Activated CD4-positive, alpha-beta T cell treated with anti-CD3 and anti-CD28 coated beads, Interleukin-2, amount 10 ng/mL, durations not matched to agents 7 days and 5 days (primary cell): ENCODE data around the gene ECHS1. TPM values are rescaled to one million over a fixed set of nuclear protein-coding genes. Genes with fewer than 3 reads are reported as not detected.
"Not testable (repeated sequence)": the region's sequence is repeated elsewhere in the genome, so short reads cannot be mapped to it uniquely, and the experiment has no call there.

Experiments
- CTCF ChIA-PET: fragments of 350-600 bp; sonication (Branson Sonifier 250); formaldehyde crosslinking; loops from one replicate; lab custom pipeline; 2021; ENCODE audit warnings: antibody characterized with exemption; lab: Charles Lee
- POLR2A ChIA-PET: fragments of 350-600 bp; sonication (Branson Sonifier 250); formaldehyde crosslinking; loops from one replicate; lab custom pipeline; 2021; ENCODE audit warnings: antibody characterized with exemption; lab: Charles Lee
- DNase-seq: peaks from one replicate; pipeline ENCODE4 v3.0.0-alpha.2; 2020
- H3K27ac Mint-ChIP-seq: one replicate; pipeline ENCODE4 v1.8.0; 2021; ENCODE audit warnings: mild to moderate bottlenecking, moderate library complexity, mixed read lengths
- H3K27me3 Mint-ChIP-seq: one replicate; pipeline ENCODE4 v1.8.0; 2021; ENCODE audit warnings: mixed read lengths
- H3K36me3 Mint-ChIP-seq: one replicate; pipeline ENCODE4 v1.8.0; 2021; ENCODE audit warnings: low read depth, mixed read lengths
- H3K4me1 Mint-ChIP-seq: one replicate; pipeline ENCODE4 v1.8.0; 2021; ENCODE audit warnings: mixed read lengths
- H3K4me3 Mint-ChIP-seq: one replicate; pipeline ENCODE4 v1.8.0; 2021; ENCODE audit warnings: mild to moderate bottlenecking, moderate library complexity, mixed read lengths
- H3K9me3 Mint-ChIP-seq: one replicate; pipeline ENCODE4 v1.8.0; 2021; ENCODE audit warnings: mixed read lengths
- total RNA-seq, 2 experiments: library from RNA; stranded (reverse); gene quantifications; one replicate each; pipeline ENCODE4 v1.2.3, GENCODE V29; 2021

The ECHS1 gene
- total RNA-seq, 2 experiments from 2014 or later, result 34.9 to 40.2 TPM

DNA sequence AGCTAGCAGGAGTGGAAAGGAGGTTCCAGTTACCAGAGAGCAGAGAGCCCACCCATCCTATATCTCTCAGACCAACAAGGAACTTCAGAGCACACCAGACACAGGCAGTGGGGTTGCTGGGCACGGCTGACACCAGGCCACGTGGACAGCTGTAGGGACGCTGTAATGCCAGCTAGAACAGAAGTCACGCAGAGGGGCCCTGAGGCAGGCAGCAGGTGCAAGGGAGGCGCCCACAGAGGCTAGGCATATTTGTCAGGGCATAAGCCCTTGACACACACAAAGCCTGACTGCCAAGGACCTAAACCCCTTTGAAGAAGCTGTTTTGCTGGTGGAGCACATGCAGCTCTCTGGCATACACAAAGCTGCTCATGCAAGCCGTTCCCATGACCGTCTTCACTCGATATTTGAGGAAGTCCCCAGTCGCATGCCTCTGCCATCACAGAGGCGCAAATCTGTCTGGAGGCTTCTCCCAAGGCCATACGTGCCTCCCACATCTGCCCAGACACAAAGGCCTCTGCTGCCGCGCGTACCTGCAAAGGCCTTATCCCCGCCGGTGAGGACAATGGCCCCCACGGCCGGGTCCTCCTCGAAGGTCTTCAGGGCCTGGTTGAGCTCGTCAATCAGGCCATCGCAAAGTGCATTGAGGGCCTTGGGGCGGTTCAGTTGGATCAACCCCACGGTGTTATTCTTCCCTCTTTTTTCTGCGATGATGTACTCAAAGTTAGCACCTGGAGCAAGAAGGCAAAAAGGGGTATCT lies 2.9 kb downstream of the ECHS1 start:
- ChIA-PET CTCF (interaction anchor here (1.9 kb wide), 1 partner anchor 9 kb away, joined by 5 read pairs; no protein-coding TSS in a partner anchor), POLR2A (no interaction called here)
- Mint-ChIP-seq H3K4me1 (peaks cover 15% of the 10 kb centered on the region), H3K36me3 (peaks cover 11% of the 10 kb centered on the region), H3K9me3 (no peaks in the 10 kb centered on the region), H3K4me3 (no peak overlapping the region), H3K27me3 (no peaks in the 10 kb centered on the region), H3K27ac (no peak overlapping the region)
- DNase-seq, result no peak

DNA sequence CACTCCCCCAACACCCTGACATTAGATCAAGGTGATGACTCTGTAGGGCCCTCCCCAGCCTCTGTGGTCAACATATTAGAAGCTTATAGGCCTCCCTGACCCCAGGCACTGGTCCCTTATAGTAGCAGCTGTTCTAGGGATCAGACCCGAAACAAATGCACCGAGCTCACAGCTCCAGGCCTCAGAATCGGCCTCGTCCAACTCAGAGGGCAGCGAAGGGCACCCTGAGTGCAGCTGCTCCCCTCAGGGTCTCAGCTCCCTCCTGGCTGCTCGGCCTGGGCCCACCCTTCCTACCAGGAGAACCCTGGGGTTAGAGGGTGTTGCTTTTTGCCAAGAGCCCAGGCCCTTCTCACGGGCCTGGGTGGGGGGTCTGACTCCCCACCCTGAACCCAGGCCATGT lies 5.0 kb downstream of the ECHS1 start:
- ChIA-PET POLR2A (no interaction called here), CTCF (interaction anchor here (1.0 kb wide), 1 partner anchor 19 kb away, joined by 4 read pairs; no protein-coding TSS in a partner anchor)
- no peak for DNase-seq
- H3K4me3 Mint-ChIP-seq, result no peak overlapping the region
- peaks cover 7% of the 10 kb centered on the region for H3K4me1 Mint-ChIP-seq
- peaks cover 11% of the 10 kb centered on the region for H3K36me3 Mint-ChIP-seq
- H3K27ac Mint-ChIP-seq, result no peak overlapping the region
- H3K9me3 Mint-ChIP-seq, result no peaks in the 10 kb centered on the region
- H3K27me3 Mint-ChIP-seq, result no peaks in the 10 kb centered on the region

GRCh38 chr10:133367461-133367860 lies 5.7 kb downstream of the ECHS1 start:
- H3K4me1 Mint-ChIP-seq, H3K9me3 Mint-ChIP-seq, H3K27me3 Mint-ChIP-seq, H3K27ac Mint-ChIP-seq, POLR2A ChIA-PET, DNase-seq, H3K4me3 Mint-ChIP-seq: not testable (repeated sequence)
- CTCF ChIA-PET, result interaction anchor here (0.6 kb wide), 1 partner anchor 10 kb away, joined by 3 read pairs; no protein-coding TSS in a partner anchor
- H3K36me3 Mint-ChIP-seq, result peaks cover 13% of the 10 kb centered on the region

DNA sequence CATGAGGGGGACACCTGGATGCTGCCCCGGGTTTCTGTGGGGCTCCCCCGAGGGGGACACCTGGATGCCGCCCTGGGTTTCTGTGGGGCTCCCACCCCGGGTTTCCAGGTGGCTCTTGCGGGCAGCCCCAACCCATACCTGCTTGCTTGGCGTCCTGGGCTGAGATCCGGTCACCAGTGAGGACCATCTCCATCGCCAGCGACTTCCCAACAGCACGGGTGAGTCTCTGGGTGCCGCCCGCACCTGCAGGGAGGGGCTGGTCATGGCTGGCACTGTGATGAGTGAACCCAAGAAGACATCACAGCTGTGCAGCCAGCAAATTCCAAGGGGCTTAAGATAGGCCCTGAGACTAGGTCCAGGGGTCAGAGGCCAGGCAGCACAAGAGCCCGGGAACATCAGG lies 6.4 kb downstream of the ECHS1 start:
- no peaks in the 10 kb centered on the region for H3K9me3 Mint-ChIP-seq
- CTCF ChIA-PET, result interaction anchor here (0.6 kb wide), 1 partner anchor 9 kb away, joined by 3 read pairs; no protein-coding TSS in a partner anchor
- POLR2A ChIA-PET, result no interaction called here
- no peak for DNase-seq
- H3K27me3 Mint-ChIP-seq, result no peaks in the 10 kb centered on the region
- H3K27ac Mint-ChIP-seq, result no peak overlapping the region
- H3K4me3 Mint-ChIP-seq, result no peak overlapping the region
- peaks cover 13% of the 10 kb centered on the region for H3K36me3 Mint-ChIP-seq
- H3K4me1 Mint-ChIP-seq, result peaks cover 2% of the 10 kb centered on the region

DNA sequence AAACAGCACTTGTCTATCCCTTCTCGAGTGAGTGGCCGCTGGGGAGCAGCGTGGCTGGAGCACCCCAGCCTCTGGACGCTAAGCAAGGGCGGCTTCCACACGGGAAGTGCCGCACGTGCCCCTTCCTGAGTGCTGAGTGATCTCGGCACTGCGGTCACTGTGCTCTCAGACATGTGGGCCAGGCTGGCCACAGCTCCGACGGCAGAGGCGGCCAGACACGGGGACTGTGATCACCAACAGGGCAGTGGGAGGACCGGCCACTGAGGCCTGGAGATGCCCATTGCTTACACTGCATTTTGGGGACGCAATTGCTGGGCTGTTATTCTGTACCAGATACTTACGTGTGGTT lies 7.0 kb downstream of the ECHS1 start:
- ChIA-PET POLR2A (no interaction called here), CTCF (no interaction called here)
- Mint-ChIP-seq H3K9me3 (no peaks in the 10 kb centered on the region), H3K27ac (no peak overlapping the region), H3K27me3 (no peaks in the 10 kb centered on the region), H3K4me3 (no peak overlapping the region), H3K4me1 (no peaks in the 10 kb centered on the region), H3K36me3 (peaks cover 13% of the 10 kb centered on the region)
- DNase-seq, result no peak

DNA sequence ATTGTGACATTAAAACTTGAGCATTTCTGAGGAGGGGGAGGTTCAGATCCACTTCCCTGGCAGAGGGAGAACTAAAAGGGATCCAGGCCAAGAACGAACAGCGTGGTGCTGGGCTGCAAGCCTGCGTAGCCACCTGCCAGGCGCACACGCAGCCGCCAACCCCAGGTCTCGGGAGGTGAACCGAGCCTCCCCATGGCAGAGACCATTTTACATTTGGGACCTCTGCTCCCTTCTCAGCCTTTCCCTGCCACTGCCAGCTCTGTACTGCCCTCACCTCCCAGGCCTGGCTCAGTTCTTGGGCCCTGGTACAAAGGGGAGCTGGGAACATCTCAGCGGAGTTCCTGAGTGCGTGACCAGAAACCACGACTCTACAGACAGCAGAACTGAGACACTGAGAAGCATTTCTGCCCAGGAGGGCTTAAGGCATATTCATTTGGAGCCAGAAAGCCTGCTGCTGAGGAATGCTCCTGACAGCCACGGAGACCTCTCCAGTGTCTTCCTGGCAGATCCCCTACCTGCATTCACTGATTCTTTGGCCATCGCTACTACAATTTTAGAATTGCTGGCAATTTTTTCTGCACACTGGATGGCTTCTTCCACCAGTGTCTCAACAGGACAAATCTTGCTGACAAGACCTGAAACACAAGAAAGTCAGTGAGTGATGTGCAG lies 7.6 kb downstream of the ECHS1 start:
- Mint-ChIP-seq H3K27ac (no peak overlapping the region), H3K9me3 (no peaks in the 10 kb centered on the region), H3K36me3 (peaks cover 13% of the 10 kb centered on the region), H3K27me3 (no peaks in the 10 kb centered on the region), H3K4me3 (no peak overlapping the region), H3K4me1 (no peaks in the 10 kb centered on the region)
- DNase-seq, result no peak
- POLR2A ChIA-PET, result no interaction called here
- CTCF ChIA-PET, result no interaction called here

- Mint-ChIP-seq H3K4me1 (no peaks in the 10 kb centered on the region), H3K36me3 (peaks cover 10% of the 10 kb centered on the region), H3K27me3 (no peaks in the 10 kb centered on the region), H3K9me3 (no peaks in the 10 kb centered on the region), H3K27ac (no peak overlapping the region), H3K4me3 (no peak overlapping the region)
- no peak for DNase-seq
- CTCF ChIA-PET, result no interaction called here
- POLR2A ChIA-PET, result no interaction called here
Measured at GRCh38 chr10:133364645-133365431, 8.3 kb downstream of the ECHS1 start.

DNA sequence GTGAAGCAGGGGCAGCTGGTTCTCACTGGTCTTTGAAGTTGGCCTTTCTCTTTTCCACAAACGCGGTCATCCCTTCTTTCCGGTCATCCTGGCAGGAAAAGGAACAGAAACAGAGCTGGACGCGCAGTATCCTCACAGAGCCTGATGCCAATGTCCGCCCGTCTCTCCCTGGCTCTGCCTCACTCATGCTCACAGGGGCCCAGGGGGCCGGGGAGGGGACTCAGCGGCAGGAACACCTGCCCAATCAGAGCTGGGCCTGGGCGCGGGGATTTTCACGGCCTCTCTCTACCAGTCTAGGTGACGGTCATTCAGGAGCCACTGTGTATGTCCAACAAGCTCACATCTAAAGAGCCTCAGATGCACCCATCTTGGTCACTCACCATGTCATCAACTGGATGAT lies 10.3 kb downstream of the ECHS1 start:
- DNase-seq, result no peak
- H3K27ac Mint-ChIP-seq, result no peak overlapping the region
- H3K4me3 Mint-ChIP-seq, result no peak overlapping the region
- ChIA-PET CTCF (interaction anchor here (0.5 to 2.0 kb wide), 2 partner anchors 48 to 50 kb away, joined by 3 to 5 read pairs; no protein-coding TSS in a partner anchor), POLR2A (no interaction called here)
- H3K27me3 Mint-ChIP-seq, result no peaks in the 10 kb centered on the region
- H3K9me3 Mint-ChIP-seq, result no peaks in the 10 kb centered on the region
- no peaks in the 10 kb centered on the region for H3K4me1 Mint-ChIP-seq
- H3K36me3 Mint-ChIP-seq, result peaks cover 4% of the 10 kb centered on the region

DNA sequence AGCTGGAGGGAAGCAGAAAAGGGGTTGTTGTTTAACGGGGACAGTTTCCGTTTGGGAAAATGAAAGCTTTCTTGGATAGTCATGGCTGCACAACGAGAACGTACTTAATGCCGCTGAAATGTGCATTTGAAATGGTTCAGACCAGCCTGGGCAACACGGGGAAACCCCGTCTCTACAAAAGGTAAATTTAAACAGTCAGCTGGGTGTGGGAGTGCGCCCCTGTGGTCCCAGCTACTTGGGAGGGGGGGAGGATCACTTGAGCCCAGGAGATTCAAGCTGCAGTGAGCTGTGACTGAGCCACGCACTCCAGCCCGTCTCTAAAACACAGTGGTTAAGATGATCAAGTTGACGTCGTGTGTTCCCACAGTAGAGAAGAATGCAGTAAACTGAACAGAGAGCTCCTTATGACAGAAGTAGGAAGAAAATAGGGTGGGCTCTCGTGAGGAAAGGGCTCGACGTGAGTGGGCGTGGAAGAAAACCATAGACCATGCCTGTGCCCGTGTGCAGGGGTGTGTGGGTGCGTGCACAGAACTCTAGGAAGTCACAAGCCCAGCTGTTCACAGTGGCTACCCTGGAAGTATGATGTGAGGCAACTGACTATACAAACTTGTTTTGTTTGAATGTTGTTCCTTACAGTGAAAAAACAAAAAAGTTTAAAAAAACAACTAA lies 11.2 kb downstream of the ECHS1 start:
- Mint-ChIP-seq H3K9me3 (no peaks in the 10 kb centered on the region), H3K4me3 (no peak overlapping the region), H3K4me1 (no peaks in the 10 kb centered on the region), H3K36me3 (peaks cover 2% of the 10 kb centered on the region), H3K27me3 (no peaks in the 10 kb centered on the region), H3K27ac (no peak overlapping the region)
- no peak for DNase-seq
- ChIA-PET CTCF (interaction anchor here (1.1 to 2.0 kb wide), 4 partner anchors 8 to 47 kb away, joined by 3 to 8 read pairs (median 5); no protein-coding TSS in a partner anchor), POLR2A (no interaction called here)

- ChIA-PET POLR2A (no interaction called here), CTCF (interaction anchor here (0.7 to 2.0 kb wide), 5 partner anchors 9 to 46 kb away, joined by 3 to 8 read pairs (median 5); no protein-coding TSS in a partner anchor)
- H3K4me1 Mint-ChIP-seq, result peaks cover under 1% of the 10 kb centered on the region
- H3K27me3 Mint-ChIP-seq, result no peaks in the 10 kb centered on the region
- no peak overlapping the region for H3K4me3 Mint-ChIP-seq
- no peak overlapping the region for H3K27ac Mint-ChIP-seq
- peaks cover 2% of the 10 kb centered on the region for H3K36me3 Mint-ChIP-seq
- DNase-seq, result no peak
- no peaks in the 10 kb centered on the region for H3K9me3 Mint-ChIP-seq
Measured at GRCh38 chr10:133361227-133361626, 11.9 kb downstream of the ECHS1 start.

DNA sequence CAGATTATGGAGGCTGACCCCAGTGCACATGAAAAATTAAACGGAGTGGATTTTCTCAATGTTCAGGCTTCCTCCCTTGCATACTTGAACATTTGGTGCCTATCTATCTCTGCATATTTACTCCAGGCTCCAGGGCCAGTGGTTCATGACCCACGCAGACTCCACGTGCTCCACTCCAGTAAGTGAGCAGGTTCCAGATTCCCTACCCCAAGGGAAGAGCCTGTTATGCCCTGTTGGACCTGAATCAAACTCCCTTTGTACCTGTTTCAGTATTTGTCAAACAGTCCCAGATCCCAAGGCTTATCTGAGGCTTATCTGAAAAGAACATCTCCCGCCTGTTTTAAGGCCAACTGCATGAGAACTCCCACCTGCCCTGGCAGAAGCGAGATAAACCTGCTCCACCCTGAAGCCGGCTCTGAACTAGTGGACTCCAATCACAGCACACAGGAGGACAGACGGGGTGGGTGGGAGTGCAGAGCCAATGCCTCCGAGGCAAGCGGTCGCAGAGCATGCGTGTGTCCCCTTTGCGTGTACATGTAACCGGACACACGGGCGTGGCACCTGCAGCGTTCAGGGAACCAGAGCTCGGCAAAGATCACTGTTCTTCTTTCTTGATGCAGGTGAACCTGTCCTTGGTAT lies 13.1 kb downstream of the ECHS1 start:
- ChIA-PET CTCF (interaction anchor here (1.8 kb wide), 1 partner anchor 31 kb away, joined by 8 read pairs; no protein-coding TSS in a partner anchor), POLR2A (no interaction called here)
- no peaks in the 10 kb centered on the region for H3K27me3 Mint-ChIP-seq
- H3K4me1 Mint-ChIP-seq, result peaks cover 3% of the 10 kb centered on the region
- H3K27ac Mint-ChIP-seq, result no peak overlapping the region
- no peak overlapping the region for H3K4me3 Mint-ChIP-seq
- no peak for DNase-seq
- H3K9me3 Mint-ChIP-seq, result no peaks in the 10 kb centered on the region
- H3K36me3 Mint-ChIP-seq, result peaks cover 2% of the 10 kb centered on the region

DNA sequence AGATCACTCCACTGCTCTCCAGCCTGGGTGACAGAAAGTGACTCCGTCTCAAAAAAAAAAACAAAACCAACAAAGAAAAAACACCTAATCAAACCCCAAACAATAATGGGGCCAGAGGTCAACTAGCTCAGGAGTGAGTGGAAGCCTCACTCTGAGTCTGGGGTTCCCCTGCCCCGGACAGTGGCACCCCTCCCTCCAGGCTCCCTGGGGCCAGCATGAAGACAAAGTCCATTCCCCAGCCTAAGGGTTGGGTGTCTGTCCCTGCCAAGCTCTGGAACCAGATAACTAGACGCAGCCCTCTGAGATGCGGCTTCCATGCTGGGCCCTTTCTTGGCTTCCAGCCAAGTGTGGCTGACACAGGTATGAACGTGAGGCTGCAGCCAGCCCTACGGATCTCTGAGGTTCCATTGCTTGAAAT lies 13.6 kb downstream of the ECHS1 start:
- Mint-ChIP-seq H3K27ac (no peak overlapping the region), H3K4me1 (peaks cover 3% of the 10 kb centered on the region), H3K4me3 (no peak overlapping the region), H3K9me3 (no peaks in the 10 kb centered on the region), H3K36me3 (peaks cover 2% of the 10 kb centered on the region), H3K27me3 (no peaks in the 10 kb centered on the region)
- ChIA-PET POLR2A (no interaction called here), CTCF (interaction anchor here (1.3 kb wide), 1 partner anchor 30 kb away, joined by 3 read pairs; no protein-coding TSS in a partner anchor)
- DNase-seq, result no peak
